GM21367 (cell line): ENCODE results near the gene DNAJC22.

Source experiments
- ATAC-seq: cut with Tn5 transposase; IDR thresholded peaks from one replicate; pipeline ENCODE4 v1.9.1; 2021; ENCODE audit not compliant: unreplicated experiment

DNAJC22 gene

DNA sequence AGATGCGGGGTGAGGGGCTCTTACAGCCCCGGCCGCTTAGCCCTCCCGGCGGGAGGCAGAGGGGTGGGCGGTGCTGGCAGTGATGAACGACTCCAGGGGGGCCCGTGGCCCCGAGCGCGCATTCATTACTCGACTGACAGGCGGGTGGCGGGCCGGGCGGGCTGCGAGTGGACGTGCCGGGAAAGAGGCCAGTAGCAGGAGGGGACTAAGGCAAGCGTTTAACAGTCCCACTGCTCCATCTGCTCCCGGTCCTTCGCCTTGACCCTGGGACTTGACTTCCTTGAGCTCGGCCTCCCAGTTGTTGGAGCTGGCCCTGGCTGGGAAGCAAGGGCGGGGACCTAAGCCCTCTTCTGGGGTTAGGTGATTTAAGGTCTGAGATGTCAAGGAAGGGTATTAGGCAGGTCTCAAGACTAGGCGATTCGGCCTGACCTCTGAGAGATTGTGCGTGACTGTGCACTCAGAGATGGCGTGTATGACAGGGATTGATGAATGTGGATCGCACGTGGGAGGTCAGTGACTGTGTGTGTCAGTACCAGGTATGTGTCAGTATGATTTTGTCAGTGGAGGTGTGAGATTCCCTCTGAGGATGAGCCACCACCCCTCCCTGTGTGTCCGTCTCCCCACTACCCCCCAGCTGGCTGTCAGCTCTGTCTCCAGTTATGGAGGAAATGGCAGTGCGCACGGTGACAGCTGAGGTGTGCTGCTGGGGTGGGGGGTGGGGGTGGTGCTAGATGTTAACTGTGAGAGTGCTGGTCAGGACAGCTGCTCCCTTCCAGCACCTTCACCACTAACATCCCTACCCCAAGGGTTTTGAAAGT is 3.6 kb upstream of the DNAJC22 start:
- ATAC-seq = no peak

DNA sequence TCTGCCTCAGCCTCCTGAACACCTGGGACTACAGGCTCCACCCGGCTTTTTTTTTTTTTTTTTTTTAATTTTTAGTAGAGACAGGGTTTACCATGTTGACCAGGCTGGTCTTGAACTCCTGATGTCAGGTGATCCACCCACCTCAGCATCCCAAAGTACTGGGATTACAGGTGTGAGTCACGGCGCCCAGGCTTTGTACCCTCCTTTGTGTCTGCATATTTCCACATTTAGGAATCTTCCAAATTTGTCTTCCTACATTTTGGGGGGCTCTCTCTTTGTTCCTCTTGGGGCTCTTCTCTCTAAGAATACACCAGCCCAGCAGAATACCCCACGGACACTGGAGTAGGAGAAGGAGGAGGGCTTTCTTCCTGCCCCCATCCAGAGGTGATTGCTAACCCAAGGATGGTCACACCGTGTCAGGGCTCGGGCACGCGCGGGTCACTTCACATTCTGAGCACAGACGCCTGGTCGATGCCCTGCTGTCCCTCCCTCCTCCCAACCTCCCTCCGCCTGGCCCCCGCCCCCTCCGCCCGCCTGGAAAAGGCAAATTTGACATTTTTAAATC is 2.1 kb upstream of the DNAJC22 start:
- ATAC-seq = no peak

DNA sequence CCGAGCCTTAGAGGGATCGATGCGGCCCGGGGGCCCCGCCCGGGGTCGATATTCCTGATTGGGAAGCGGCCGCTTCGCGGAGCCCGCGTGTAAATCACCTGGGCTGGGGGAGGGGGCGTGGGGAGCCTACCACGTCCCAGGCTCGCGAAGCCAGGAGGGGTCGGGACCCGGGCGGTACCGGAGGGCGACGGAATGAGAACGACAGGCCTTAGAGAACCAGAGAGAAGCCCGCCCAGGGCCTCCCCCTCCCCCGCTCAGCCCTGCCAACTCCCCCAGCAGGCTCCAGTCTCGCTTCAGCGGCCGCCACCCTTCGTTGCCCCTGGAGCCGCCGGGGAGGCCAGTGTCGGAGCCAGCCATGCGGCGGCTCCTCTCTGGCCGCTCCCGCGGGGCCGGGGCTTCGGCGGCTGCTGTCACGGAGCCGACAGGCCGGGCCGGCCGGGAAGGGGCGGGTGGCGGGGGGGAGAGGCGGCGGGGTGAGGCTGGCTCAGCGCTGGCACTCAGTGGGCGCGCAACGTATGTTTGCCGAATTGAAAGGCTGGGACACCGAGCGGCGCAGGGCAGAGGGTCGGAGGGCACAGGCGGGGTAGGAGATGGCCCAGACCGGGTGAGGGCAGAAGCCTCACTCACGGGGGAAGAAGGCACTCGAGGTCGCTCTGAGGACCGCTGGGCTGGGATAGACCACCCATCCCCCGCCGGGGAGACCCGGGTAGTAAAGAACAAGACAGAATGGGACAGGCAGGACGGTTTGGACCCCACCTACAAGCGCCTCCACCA is 1.4 kb upstream of the DNAJC22 start:
- ATAC-seq = no peak

DNA sequence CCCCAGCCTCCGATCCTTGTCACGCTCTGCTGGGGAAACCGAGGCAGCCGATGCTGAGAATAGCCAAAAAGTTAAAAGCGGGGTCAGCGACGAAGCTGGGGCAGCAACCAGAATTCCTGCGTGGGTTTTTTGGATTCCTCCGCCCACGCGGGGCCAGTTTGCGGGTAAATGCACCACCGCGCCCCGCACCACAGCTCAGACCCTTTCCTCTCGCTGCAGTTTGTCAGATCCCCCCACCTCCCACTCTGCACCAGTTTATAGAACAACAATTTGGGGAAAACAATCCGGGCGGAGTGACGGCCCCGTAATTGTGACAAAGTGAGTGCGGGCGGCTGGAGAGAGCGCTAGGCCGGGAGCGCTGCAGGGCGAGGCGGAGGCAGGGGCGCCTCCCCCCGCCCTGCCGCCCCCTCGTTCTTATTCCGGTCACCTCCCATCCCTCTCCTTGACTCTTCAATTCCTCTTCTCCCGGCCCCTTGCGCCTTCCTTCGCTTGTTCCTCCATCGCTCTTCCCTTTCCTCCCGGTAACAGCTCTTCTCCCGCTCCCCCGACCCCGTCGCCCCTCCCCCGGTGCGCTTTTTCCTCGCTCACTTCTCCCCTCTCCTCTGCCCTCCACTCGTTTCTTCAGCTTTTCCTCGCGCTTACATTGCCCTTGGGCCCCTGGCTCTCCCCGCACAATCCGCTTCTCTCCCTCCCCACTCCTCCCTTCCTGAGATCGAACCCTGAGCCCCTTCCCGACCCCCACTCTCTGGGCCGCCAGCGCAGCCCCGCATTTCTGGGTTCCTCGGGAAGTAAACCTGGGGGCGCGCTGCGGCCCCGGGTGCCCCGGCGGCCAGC is 646 bp upstream of the DNAJC22 start:
- ATAC-seq = no peak

DNA sequence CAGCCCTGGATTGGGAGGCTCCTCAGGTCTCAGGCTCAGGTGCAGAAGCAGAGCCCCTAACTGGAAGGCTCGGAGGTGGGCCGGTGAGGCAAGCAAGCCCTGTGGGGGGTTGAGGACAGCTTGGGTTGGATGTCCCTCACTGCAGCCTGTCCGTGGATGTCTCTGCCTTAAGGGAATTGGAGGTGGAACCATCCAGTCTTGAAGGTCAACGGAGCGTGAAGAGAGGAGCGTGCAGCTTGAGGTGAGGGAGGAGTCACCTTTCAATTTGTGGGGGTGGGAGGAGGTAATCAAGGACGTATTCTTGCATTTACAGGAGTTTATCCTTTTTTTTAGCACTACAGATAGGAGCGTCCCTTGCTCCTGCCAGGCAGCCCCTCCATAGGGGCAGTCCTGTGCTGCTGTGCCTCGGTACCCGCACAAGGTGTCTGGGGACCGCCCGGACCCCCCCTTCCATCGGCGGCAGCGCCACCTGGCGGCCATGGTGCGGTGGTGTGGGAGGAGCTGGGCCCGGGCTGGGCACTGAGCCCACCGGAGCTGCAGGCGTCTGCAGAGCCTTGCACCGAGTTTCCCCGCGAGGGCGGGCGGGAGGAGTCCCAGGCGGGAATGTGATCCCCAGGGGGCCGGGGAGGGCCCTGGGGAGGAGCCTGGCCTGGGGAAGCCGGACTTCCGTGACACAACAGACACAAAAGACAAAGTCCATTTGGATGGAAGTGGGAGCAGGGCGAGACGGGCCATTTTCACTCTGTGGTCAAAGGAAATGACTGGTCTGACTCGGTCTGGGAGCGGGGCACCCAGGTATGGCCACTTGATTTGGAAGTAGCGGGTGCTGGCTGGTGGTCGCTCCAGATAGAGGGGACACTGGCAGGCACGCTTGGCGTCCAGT is 864 bp downstream of the DNAJC22 start:
- ATAC-seq = no peak

DNA sequence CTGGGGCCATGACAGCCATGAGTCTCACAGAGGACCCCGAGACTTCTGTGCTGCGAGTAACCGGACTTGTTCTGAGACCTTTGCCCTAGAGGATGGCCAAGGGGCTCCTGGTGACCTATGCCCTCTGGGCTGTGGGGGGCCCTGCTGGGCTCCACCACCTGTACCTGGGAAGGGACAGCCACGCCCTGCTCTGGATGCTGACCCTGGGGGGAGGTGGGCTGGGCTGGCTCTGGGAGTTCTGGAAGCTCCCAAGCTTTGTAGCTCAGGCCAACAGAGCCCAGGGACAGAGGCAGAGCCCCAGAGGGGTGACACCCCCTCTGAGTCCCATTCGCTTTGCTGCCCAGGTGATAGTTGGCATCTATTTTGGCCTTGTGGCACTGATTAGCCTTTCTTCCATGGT is 2.1 kb downstream of the DNAJC22 start:
- no peak for ATAC-seq

DNA sequence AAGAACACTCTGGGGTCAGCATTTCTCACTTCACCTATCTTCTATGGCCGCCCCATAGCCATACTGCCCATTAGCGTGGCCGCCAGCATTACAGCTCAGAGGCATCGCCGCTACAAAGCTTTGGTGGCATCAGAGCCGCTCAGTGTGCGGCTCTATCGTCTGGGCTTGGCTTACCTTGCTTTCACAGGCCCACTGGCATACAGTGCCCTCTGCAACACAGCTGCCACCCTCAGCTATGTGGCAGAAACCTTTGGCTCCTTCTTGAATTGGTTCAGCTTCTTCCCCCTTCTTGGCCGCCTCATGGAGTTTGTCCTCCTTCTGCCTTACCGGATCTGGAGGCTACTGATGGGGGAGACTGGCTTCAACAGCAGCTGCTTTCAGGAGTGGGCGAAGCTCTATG is 2.6 kb downstream of the DNAJC22 start:
- no peak for ATAC-seq

DNA sequence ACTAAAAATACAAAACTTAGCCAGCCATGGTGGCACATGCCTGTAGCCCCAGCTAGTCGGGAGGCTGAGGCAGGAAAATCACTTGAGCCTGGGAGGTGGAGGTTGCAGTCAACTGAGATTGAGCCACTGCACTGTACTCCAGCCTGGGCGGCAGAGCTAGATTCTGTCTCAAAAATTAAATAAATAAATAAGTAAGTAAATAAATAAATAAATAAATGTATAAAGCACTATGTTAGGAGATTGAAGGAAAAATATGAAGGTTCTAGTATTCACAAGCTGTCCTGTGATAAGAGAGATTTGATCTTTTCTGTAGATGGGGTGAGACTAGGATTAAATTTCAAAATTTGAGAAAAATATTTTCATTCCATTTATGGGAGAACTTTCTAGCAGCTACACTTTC is 5.7 kb downstream of the DNAJC22 start:
- no peak for ATAC-seq

DNA sequence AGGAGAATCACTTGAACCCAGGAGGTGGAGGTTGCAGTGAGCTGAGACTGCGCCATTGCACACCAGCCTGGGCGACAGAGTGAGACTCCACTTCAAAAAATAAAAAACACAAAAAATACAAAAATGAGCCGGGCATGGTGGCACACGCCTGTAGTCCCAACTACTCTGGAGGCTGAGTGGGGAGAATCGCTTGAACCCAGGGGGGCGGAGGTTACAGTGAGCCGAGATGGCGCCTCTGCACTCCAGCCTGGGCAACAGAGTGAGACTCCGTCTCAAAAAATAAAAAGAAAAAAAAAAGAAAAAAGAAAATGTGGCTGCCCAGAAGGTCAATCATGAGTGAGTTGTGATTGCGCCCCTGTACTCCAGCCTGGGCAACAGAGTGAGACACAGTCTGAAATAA is 9.2 kb downstream of the DNAJC22 start:
- ATAC-seq = no peak

DNA sequence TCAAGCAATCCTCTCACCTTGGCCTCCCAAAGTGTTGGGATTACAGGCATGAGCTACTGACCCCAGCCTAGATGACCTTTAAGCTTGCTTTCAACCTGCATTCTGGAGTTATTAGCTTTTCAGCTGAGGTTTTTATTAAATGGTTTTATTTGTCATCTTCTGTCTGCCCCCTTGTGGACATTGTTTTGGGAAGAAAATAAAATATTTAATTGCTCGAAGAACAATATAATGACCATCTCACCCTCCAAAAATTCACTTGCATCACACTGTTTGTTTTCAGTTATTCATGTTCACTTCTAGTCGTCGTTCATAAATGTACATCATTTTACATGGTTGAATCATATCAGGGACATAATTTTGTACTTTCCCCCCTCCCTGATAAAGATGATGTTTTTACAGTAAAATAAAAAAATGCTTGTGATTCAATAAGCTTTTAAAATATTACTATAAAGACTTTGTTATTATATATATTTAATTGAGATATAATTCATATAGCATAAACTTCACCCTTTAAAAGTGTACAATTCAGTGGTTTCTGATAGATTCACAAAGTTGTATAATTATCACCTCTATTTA is 10.5 kb downstream of the DNAJC22 start:
- no peak for ATAC-seq

DNA sequence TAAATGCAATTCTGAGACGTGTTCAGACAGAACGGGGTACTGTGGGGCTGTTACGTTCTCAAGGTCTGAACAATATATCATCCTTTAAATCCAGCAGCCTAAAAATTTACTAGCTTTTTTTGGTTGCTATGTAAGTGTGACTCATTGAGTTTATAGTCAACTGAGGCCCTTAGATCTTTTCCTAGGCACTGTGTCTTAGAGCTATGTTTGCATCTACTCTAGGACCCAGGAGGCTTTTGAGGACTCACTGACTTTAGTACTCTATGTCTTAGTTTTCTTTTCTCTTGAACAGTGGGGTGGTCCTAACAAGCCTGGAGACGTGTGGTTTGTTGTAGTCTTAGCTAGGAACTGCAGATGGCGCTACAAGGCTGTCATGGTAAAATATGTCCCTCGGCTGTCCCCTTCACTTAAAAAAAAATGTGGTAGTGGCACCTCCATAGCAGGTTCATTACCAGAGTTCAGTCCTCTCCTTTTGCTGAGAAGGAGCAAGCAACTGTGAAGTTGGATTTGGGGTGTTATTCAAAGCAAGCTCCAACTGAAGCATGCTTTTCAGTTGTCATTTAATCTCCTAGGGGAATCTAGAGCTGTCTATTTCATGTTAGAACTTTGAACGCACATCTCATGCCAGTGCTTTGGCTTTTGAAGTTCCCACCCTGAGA is 11.9 kb downstream of the DNAJC22 start:
- no peak for ATAC-seq

DNA sequence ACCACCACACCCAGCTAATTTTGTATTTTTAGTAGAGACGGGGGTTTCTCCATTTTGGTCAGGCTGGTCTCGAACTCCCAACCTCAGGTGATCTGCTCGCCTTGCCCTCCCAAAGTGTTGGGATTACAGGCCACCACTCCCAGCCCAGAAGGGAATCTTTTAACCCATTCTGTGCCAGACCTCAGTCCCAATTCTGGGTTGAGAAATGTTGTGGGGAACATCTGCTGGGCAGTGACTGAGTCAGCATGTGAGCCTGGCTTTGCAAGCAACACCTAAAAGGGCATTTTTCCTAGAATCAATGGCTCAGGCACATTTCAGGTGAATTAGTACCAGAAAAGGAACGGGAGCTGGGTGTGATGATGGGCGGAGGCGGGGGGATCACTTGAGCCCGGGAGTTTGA is 13.0 kb downstream of the DNAJC22 start:
- no peak for ATAC-seq

DNA sequence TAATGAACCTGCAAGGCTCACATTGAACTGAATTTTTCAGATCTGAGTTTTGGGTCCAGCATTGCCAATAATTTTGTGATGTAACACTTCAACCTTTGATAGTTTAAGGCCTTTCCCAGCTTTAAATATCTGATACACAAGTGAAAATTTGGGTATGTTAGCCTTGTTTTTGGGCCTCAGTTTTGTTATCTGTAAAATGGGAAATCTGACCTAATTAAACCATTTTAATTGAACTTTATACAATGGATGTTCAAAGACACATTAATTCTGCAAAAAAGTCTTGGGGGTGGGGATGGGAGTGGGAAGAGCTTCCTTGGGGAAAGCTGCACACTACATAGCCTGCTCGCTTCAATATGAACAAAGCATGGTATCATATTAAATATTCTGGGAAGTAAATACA is 15.4 kb downstream of the DNAJC22 start:
- ATAC-seq = no peak

DNA sequence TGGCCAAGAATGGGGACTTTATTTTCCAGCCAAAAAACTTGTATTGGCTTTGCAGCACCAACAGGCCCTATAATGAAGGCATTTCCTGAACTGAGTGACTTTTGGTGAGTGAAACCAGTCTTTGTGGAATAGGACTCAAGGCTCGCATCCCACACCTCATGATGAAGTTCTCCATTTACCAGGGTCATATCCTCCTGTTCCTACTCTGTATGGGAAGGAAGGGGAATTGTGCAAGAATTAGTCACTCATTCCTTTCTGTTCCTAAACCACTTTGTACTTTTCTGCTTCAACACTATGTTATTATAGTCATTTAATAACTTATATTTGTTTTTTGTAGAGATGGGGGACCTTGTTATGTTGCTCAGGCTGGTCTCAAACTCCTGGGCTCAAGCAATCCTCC is 18.3 kb downstream of the DNAJC22 start:
- ATAC-seq = no peak

DNA sequence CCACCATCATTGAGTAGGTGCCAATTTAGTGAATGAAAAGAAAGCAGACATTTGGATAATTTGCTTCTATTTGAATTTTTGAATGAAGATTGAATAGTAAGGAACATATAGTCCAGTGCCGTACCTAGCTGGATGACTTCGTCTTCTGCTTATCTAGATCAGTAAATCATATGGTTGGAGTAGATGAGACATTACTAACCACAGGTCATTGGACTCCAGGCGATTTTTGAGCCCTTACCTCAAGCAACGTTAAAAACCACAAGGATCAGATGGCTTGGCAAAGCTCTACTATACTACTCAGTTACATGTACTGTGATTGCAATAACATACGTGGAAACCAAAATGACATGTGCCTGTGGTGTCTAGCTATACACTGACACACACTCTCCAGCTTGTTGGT is 18.9 kb downstream of the DNAJC22 start:
- ATAC-seq = no peak

DNA sequence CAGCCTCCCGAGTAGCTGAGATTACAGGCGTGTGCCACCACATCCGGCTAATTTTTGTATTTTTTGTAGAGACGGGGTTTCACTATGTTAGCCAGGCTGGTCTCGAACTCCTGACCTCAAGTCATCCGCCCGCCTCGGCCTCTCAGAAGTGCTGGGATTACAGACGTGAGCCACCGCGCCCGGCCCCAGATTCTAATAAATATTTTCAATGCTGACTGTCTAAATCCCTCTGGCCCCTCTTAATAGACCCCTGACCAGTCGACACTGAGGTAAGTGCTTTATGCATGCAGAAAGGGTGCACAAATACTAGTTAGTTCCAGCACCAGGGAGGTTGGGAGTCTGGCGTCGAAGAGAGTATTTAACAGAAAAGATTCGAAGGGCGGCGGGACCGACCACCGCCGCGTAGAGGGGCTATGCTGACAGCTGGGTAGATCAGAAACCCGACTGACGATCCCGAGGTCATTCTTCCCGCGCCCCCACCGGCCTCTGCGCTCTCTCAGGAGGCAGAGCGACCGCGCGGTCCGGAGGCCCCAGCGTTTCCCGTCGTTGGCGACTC is 19.5 kb downstream of the DNAJC22 start:
- no peak for ATAC-seq

DNA sequence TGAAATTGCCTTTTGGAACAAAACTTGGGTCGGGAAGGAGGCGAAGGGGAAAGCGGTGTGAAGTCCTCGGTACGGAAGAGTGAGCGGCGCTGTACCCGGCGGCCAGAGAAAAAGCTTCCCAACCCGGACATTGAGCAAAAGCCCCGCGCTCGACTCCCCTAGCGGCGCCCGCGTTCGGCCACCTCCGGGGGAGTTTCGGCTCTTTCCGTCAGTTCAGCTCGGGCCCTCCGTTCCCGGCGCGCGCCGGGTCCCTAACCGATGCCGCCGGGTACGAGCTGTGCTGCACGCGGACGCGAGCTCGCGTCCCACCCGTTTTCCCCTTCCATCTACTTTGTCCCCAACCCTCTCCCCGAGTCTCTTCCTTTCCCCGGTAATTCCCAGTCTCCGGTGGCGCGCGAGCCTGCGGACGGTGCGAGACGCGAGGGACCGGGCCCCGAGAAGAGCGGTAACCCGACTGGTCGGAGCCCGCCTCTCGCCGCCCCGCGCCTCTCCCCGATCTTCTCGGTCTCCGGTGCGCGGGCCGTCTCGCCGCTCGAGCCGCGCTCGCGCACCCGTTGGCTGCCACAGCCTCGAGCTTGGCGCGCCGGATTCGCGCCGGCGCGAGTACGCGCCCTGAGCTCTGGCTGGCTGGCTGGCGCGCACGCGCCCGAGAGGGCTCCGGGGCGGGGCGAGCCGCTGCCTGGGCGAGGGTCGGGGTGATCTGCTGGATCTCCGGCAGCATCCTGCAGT is 20.1 kb downstream of the DNAJC22 start:
- peak; percentile 63 for ATAC-seq
